Astrocyte (in vitro differentiated cells and primary cell): ENCODE results near the gene CDKN1C. TPM values are rescaled to one million over a fixed set of nuclear protein-coding genes. Genes with fewer than 3 reads are reported as not detected.

Experiments used
- DNase-seq: peaks from one replicate; pipeline ENCODE4 v3.0.0-alpha.2; 2010; ENCODE audit warnings: low read depth
- FAIRE-seq: peaks from 2 replicates; lab custom pipeline; 2011; peaks lifted over from hg19 to GRCh38; lab: Jason Lieb, UNC
- H2AFZ ChIP-seq: 2 replicates; pipeline ENCODE4 v1.6.0; 2012; ENCODE audit warnings: low read depth, low read length, inconsistent platforms
- H3K27ac ChIP-seq: 2 replicates; pipeline ENCODE4 v1.5.1; 2011; ENCODE audit warnings: low read depth, low read length, inconsistent platforms
- H3K27me3 ChIP-seq: 2 replicates; pipeline ENCODE4 v1.6.0; 2011; ENCODE audit warnings: low read length, inconsistent platforms; ENCODE audit not compliant: insufficient read depth
- H3K36me3 ChIP-seq: 2 replicates; pipeline ENCODE4 v1.5.1; 2011; ENCODE audit warnings: low read length, inconsistent platforms; ENCODE audit not compliant: insufficient read depth
- H3K4me1 ChIP-seq: 2 replicates; pipeline ENCODE4 v1.5.1; 2011; ENCODE audit warnings: low read length, inconsistent platforms; ENCODE audit not compliant: insufficient read depth
- H3K4me2 ChIP-seq: 2 replicates; pipeline ENCODE4 v1.6.0; 2012; ENCODE audit warnings: low read length, inconsistent platforms
- H3K4me3 ChIP-seq: 2 replicates; pipeline ENCODE4 v1.5.1; 2011; ENCODE audit warnings: low read depth, mild to moderate bottlenecking, low read length, inconsistent platforms; ENCODE audit not compliant: insufficient read depth
- H3K79me2 ChIP-seq: 2 replicates; pipeline ENCODE4 v1.6.0; 2012; ENCODE audit warnings: mild to moderate bottlenecking, low read length, inconsistent platforms; ENCODE audit not compliant: insufficient read depth
- H3K9ac ChIP-seq: 2 replicates; pipeline ENCODE4 v1.6.0; 2012; ENCODE audit warnings: mild to moderate bottlenecking, low read length, inconsistent platforms
- H3K9me3 ChIP-seq: 2 replicates; pipeline ENCODE4 v1.5.1; 2012; ENCODE audit warnings: low read depth, mild to moderate bottlenecking, low read length, inconsistent platforms; ENCODE audit not compliant: insufficient read depth
- H4K20me1 ChIP-seq: 2 replicates; pipeline ENCODE4 v1.6.0; 2012; ENCODE audit warnings: low read length, inconsistent platforms; ENCODE audit not compliant: insufficient read depth
- H3K27ac Mint-ChIP-seq: one replicate; pipeline ENCODE4 v1.8.0; 2021; ENCODE audit warnings: mild to moderate bottlenecking, mixed read lengths; ENCODE audit not compliant: unreplicated experiment
- H3K27me3 Mint-ChIP-seq: one replicate; pipeline ENCODE4 v1.8.0; 2021; ENCODE audit warnings: low read depth, mixed read lengths; ENCODE audit not compliant: unreplicated experiment
- H3K36me3 Mint-ChIP-seq: one replicate; pipeline ENCODE4 v1.8.0; 2021; ENCODE audit warnings: low read depth, mixed read lengths; ENCODE audit not compliant: unreplicated experiment
- H3K4me1 Mint-ChIP-seq: one replicate; pipeline ENCODE4 v1.8.0; 2021; ENCODE audit warnings: low read depth, mixed read lengths; ENCODE audit not compliant: unreplicated experiment
- H3K4me3 Mint-ChIP-seq: one replicate; pipeline ENCODE4 v1.8.0; 2021; ENCODE audit warnings: mild to moderate bottlenecking, moderate library complexity, mixed read lengths; ENCODE audit not compliant: unreplicated experiment
- H3K9me3 Mint-ChIP-seq: one replicate; pipeline ENCODE4 v1.8.0; 2021; ENCODE audit warnings: mild to moderate bottlenecking, mixed read lengths; ENCODE audit not compliant: unreplicated experiment
- CTCF ChIP-seq: IDR thresholded peaks from 2 replicates; pipeline ENCODE4 v1.5.1; 2011; ENCODE audit warnings: low read depth, mild to moderate bottlenecking, inconsistent platforms, low read length, moderate library complexity; ENCODE audit not compliant: insufficient read depth
- EZH2 ChIP-seq: IDR thresholded peaks from 2 replicates; pipeline ENCODE4 v1.6.1; 2012; ENCODE audit warnings: mild to moderate bottlenecking, low read length, inconsistent platforms; ENCODE audit not compliant: insufficient read depth
- total RNA-seq: library from RNA; stranded (reverse); gene quantifications from 2 replicates; pipeline ENCODE4 v1.2.1, GENCODE V29; 2021

Gene CDKN1C
- total RNA-seq, 1 donor from 2014 or later, result 7.5 TPM

- no peak overlapping the region for H3K27ac Mint-ChIP-seq
- Histone ChIP-seq H3K27me3 (no peaks in the 10 kb centered on the region), H3K79me2 (no peaks in the 10 kb centered on the region), H3K4me3 (peak overlapping the region; percentile 58), H3K36me3 (no peaks in the 10 kb centered on the region), H3K4me1 (peaks cover 10% of the 10 kb centered on the region), H2AFZ (peak overlapping the region; percentile 41), H3K27ac (no peak overlapping the region), H3K9me3 (no peaks in the 10 kb centered on the region), H4K20me1 (peaks cover 8% of the 10 kb centered on the region), H3K9ac (peak overlapping the region; percentile 58), H3K4me2 (peak overlapping the region; percentile 81)
- no peak for DNase-seq
- H3K9me3 Mint-ChIP-seq, result peaks cover 4% of the 10 kb centered on the region
- no peak for TF ChIP-seq EZH2
- no peak for TF ChIP-seq CTCF
- no peak overlapping the region for H3K4me3 Mint-ChIP-seq
- H3K4me1 Mint-ChIP-seq, result no peaks in the 10 kb centered on the region
- peaks cover 45% of the 10 kb centered on the region for H3K27me3 Mint-ChIP-seq
- H3K36me3 Mint-ChIP-seq, result peaks cover 1% of the 10 kb centered on the region
- FAIRE-seq, result no peak
These were observed 1.4 kb downstream of the CDKN1C start for GRCh38 chr11:2883979-2884815.

GRCh38 chr11:2883640-2883978, 2.0 kb downstream of the CDKN1C start:
- Mint-ChIP-seq H3K27me3 (peaks cover 49% of the 10 kb centered on the region), H3K27ac (no peak overlapping the region), H3K36me3 (peaks cover 3% of the 10 kb centered on the region), H3K4me1 (no peaks in the 10 kb centered on the region), H3K4me3 (peak overlapping the region; percentile 79), H3K9me3 (peaks cover 7% of the 10 kb centered on the region)
- Histone ChIP-seq H3K36me3 (no peaks in the 10 kb centered on the region), H4K20me1 (peaks cover 8% of the 10 kb centered on the region), H3K27me3 (no peaks in the 10 kb centered on the region), H3K9ac (no peak overlapping the region), H3K4me2 (peak overlapping the region; percentile 81), H3K9me3 (no peaks in the 10 kb centered on the region), H3K27ac (no peak overlapping the region), H3K4me1 (peaks cover 10% of the 10 kb centered on the region), H3K79me2 (no peaks in the 10 kb centered on the region), H3K4me3 (peak overlapping the region; percentile 58), H2AFZ (no peak overlapping the region)
- peak; percentile 58 for TF ChIP-seq EZH2
- TF ChIP-seq CTCF, result no peak
- FAIRE-seq (no peak), DNase-seq (no peak)
